H1 (cell line): ENCODE results near the gene PKD2. TPM values are rescaled to one million over a fixed set of nuclear protein-coding genes. Genes with fewer than 3 reads are reported as not detected.

Experiments
- BRCA1 ChIP-seq: IDR thresholded peaks from 2 replicates; pipeline ENCODE4 v1.6.1; 2012; ENCODE audit warnings: low read depth, low read length, improper control_type of control experiment
- CHD7 ChIP-seq: fragments of 300-600 bp; sonication (generic); IDR thresholded peaks from 2 replicates; pipeline ENCODE4 v1.7.1; 2012; ENCODE audit warnings: low read length, moderate library complexity, mild to moderate bottlenecking, inconsistent platforms; ENCODE audit not compliant: insufficient replicate concordance
- E2F6 ChIP-seq: IDR thresholded peaks from 2 replicates; pipeline ENCODE4 v1.6.1; 2012; ENCODE audit warnings: inconsistent platforms
- MAFK ChIP-seq: IDR thresholded peaks from 2 replicates; pipeline ENCODE4 v1.6.1; 2012; ENCODE audit warnings: low read depth, mild to moderate bottlenecking, improper control_type of control experiment, low read length
- RAD21 ChIP-seq, 2 experiments: IDR thresholded peaks in 1 of 2; conservative IDR thresholded peaks in 1 of 2; 2 replicates each; pipeline ENCODE4 v1.6.1; 2011; ENCODE audit warnings: low read depth in 2 of 2, low read length in 2 of 2, improper control_type of control experiment in 1 of 2, inconsistent platforms in 1 of 2, mild to moderate bottlenecking in 1 of 2, moderate library complexity in 1 of 2
- RXRA ChIP-seq: IDR thresholded peaks from 2 replicates; pipeline ENCODE4 v1.6.1; 2011; ENCODE audit warnings: low read depth, mild to moderate bottlenecking, low read length, moderate library complexity; ENCODE audit not compliant: insufficient read depth
- polyA plus RNA-seq, 7 experiments: library from polyadenylated mRNA; depleted of rRNA in 3 of 7; stranded (reverse) in 5 of 7; unstranded in 2 of 7; fragments of >200 nt in 5 of 7; fragments of 200-250 nt in 2 of 7; gene quantifications; 1 replicate in 5 of 7; 2 replicates in 1 of 7; 4 replicates in 1 of 7; pipeline versions ENCODE4 v1.2.1 to v1.2.3, GENCODE V29; 2011 to 2013; ENCODE audit warnings: missing spikeins in 2 of 7, mixed read lengths in 2 of 7
- total RNA-seq: library from RNA; stranded (reverse); fragmentation: NEBNext Ultra II Directional; extraction: Animal tissue kit (Norgen Biotek cat#: 25700); gene quantifications from 2 replicates; pipeline ENCODE4 v1.2.1, GENCODE V29; 2021
- TF ChIP-seq, protein P1 (sequence below): IDR thresholded peaks from 2 replicates; pipeline ENCODE4 v1.6.1; 2012; ENCODE audit warnings: inconsistent platforms
- TF ChIP-seq, protein P2 (sequence below): IDR thresholded peaks from 2 replicates; pipeline ENCODE4 v1.6.1; 2012; ENCODE audit warnings: low read length, inconsistent platforms

PKD2 gene
- total and polyA plus RNA-seq, 2 of the 8 experiments (the other 6 are each of a cell fraction or from before 2014, with no cell fraction given) = 16.0 to 32.0 TPM

DNA sequence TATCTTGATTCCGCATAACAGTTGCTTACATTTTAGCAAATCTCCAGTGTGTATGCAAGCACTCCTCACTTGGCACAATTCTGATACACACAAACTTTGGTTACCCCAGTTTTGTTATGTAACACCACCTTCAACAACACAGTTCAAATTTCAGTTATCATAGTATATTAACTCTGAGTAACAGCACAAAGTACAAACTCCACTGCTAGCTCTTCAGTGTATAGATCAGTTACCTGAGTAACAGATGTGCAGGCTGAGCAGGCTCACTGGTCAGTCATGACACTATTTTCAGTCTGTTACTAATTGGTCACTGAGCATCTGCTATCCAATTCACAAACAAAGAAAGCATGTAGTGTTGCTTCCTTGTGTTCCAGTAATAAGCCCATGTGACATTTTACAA is 55.4 kb downstream of the PKD2 start (continued):
- TF ChIP-seq CHD7 (no peak), E2F6 (no peak), RAD21 (IDR thresholded peaks at IDR 0.05 in 1 of 2, conservative IDR thresholded peaks at IDR 0.05 in 1 of 2; ENCODE audit: low read depth in 2 of 2, low read length in 2 of 2) (no peak), RXRA (no peak), MAFK (no peak), BRCA1 (no peak)
- TF ChIP-seq, protein P1, sequence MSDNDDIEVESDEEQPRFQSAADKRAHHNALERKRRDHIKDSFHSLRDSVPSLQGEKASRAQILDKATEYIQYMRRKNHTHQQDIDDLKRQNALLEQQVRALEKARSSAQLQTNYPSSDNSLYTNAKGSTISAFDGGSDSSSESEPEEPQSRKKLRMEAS = no peak
- TF ChIP-seq, protein P2, sequence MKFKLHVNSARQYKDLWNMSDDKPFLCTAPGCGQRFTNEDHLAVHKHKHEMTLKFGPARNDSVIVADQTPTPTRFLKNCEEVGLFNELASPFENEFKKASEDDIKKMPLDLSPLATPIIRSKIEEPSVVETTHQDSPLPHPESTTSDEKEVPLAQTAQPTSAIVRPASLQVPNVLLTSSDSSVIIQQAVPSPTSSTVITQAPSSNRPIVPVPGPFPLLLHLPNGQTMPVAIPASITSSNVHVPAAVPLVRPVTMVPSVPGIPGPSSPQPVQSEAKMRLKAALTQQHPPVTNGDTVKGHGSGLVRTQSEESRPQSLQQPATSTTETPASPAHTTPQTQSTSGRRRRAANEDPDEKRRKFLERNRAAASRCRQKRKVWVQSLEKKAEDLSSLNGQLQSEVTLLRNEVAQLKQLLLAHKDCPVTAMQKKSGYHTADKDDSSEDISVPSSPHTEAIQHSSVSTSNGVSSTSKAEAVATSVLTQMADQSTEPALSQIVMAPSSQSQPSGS = no peak
